Measurements from ENCODE around the gene HS6ST1. TPM values are rescaled to one million over a fixed set of nuclear protein-coding genes. Genes with fewer than 3 reads are reported as not detected.

The HS6ST1 gene
- total and polyA plus RNA-seq, 2 donors (not counting 3 experiments of a cell fraction or from before 2014, with no cell fraction given) = 12.8 to 19.4 TPM

- FAIRE-seq (no peak), DNase-seq (ENCODE audit: low read depth, low spot score) (no peak)
- Histone ChIP-seq H3K4me3 (replicated peaks in 1 of 3; ENCODE audit: insufficient read depth in 1 of 3, low read depth in 1 of 3, low read length in 3 of 3) (no peak overlapping the region), H3K9me3 (replicated peaks; ENCODE audit: control insufficient read depth, insufficient read depth, low read length) (no peaks in the 10 kb centered on the region), H3K9ac (replicated peaks; ENCODE audit: extremely low read depth, insufficient read depth, low read length) (no peak overlapping the region), H3K4me1 (ENCODE audit: control insufficient read depth, extremely low read depth, insufficient read depth, low read length) (no peaks in the 10 kb centered on the region), H3K36me3 (ENCODE audit: control insufficient read depth in 2 of 2, extremely low read depth in 1 of 2, insufficient read depth in 2 of 2, low read length in 2 of 2) (peaks cover 0 to 2% of the 10 kb centered on the region in 2 experiments), H3K27ac (ENCODE audit: insufficient read depth, low read depth, low read length) (no peak overlapping the region), H3K9me1 (replicated peaks; ENCODE audit: control insufficient read depth, extremely low read depth, insufficient read depth, low read length) (no peaks in the 10 kb centered on the region), H4K20me1 (replicated peaks; ENCODE audit: control insufficient read depth, extremely low read depth, insufficient read depth, low read length) (no peaks in the 10 kb centered on the region), H3K27me3 (ENCODE audit: control insufficient read depth in 2 of 2, insufficient read depth in 2 of 2, low read length in 2 of 2) (no peaks in the 10 kb centered on the region), H3K4me2 (ENCODE audit: insufficient read depth, low read length) (no peak overlapping the region), H3K79me2 (ENCODE audit: control insufficient read depth, insufficient read depth, low read length) (no peaks in the 10 kb centered on the region), H2AFZ (ENCODE audit: low read depth, low read length) (no peak overlapping the region)
- no TSS peak for BruUV-seq (replicated peaks)
- ChIA-PET CTCF (no interaction called here), POLR2A (no interaction called here)
- TF ChIP-seq MAX (IDR thresholded peaks at IDR 0.05; ENCODE audit: insufficient read depth, insufficient read length) = no peak
- intact Hi-C loops (cut with micrococcal nuclease) = no loop called here
- dilution Hi-C loops (cut with MboI; ENCODE audit: extremely low pct_ligation_motif_present, low sequenced_read_pairs) = no loop called here
Observed at GRCh38 chr2:128270672-128271596, 47.7 kb downstream of the HS6ST1 start.

- POLR2A ChIA-PET = no interaction called here
- no peak for FAIRE-seq
- Histone ChIP-seq H3K9ac (replicated peaks; ENCODE audit: extremely low read depth, insufficient read depth, low read length) (no peak overlapping the region), H3K36me3 (ENCODE audit: control insufficient read depth in 2 of 2, extremely low read depth in 1 of 2, insufficient read depth in 2 of 2, low read length in 2 of 2) (no peaks in the 10 kb centered on the region), H3K4me1 (ENCODE audit: control insufficient read depth, extremely low read depth, insufficient read depth, low read length) (no peaks in the 10 kb centered on the region), H3K9me1 (replicated peaks; ENCODE audit: control insufficient read depth, extremely low read depth, insufficient read depth, low read length) (no peaks in the 10 kb centered on the region), H3K27me3 (ENCODE audit: control insufficient read depth in 2 of 2, insufficient read depth in 2 of 2, low read length in 2 of 2) (no peaks in the 10 kb centered on the region), H3K27ac (ENCODE audit: insufficient read depth, low read depth, low read length) (no peak overlapping the region), H4K20me1 (replicated peaks; ENCODE audit: control insufficient read depth, extremely low read depth, insufficient read depth, low read length) (no peaks in the 10 kb centered on the region), H3K4me2 (ENCODE audit: insufficient read depth, low read length) (no peak overlapping the region), H2AFZ (ENCODE audit: low read depth, low read length) (no peak overlapping the region), H3K4me3 (replicated peaks in 1 of 3; ENCODE audit: insufficient read depth in 1 of 3, low read depth in 1 of 3, low read length in 3 of 3) (no peak overlapping the region), H3K79me2 (ENCODE audit: control insufficient read depth, insufficient read depth, low read length) (no peaks in the 10 kb centered on the region), H3K9me3 (replicated peaks; ENCODE audit: control insufficient read depth, insufficient read depth, low read length) (no peaks in the 10 kb centered on the region)
- TF ChIP-seq MAX (IDR thresholded peaks at IDR 0.05; ENCODE audit: insufficient read depth, insufficient read length) (no peak), EZH2 (IDR thresholded peaks at IDR 0.05; ENCODE audit: borderline replicate concordance, low read depth, low read length, severe bottlenecking) (no peak), FOS (IDR thresholded peaks at IDR 0.05; ENCODE audit: borderline replicate concordance, insufficient read depth, low read length) (no peak), MYC (IDR thresholded peaks at IDR 0.05; ENCODE audit: low read depth, low read length) (no peak), POLR2A (IDR thresholded peaks at IDR 0.05; ENCODE audit: low read depth, low read length) (no peak)
- BruUV-seq (replicated peaks) = no TSS peak
- dilution Hi-C loops (cut with MboI; ENCODE audit: extremely low pct_ligation_motif_present, low sequenced_read_pairs) (no loop called here), intact Hi-C loops (cut with micrococcal nuclease) (no loop called here)
- CTCF ChIA-PET = no interaction called here
- DNase-seq (ENCODE audit: low read depth, low spot score) = no peak
Observed at GRCh38 chr2:128269990-128270671, 48.5 kb downstream of the HS6ST1 start.
